HepG2 (cell line): Measurements from ENCODE around the gene SLC35B2. TPM values are rescaled to one million over a fixed set of nuclear protein-coding genes. Genes with fewer than 3 reads are reported as not detected.

Experiments
- AGO2 ChIP-seq: fragments of 200-400 bp; formaldehyde crosslinking; optimal IDR thresholded peaks from 2 replicates; pipeline ENCODE3; 2017; ENCODE audit warnings: mild to moderate bottlenecking, low read depth, low read length, moderate library complexity
- CBX2 ChIP-seq, 2 experiments: fragments of 200-600 bp in 1 of 2; sonication (generic); formaldehyde crosslinking in 1 of 2; IDR thresholded peaks; 2 replicates each; pipeline versions ENCODE4 v1.7.0 to v1.8.1; 2018 to 2022; ENCODE audit warnings: low read depth in 2 of 2, low read length in 1 of 2, mild to moderate bottlenecking in 1 of 2, missing genetic modification reagents in 1 of 2
- CHD2 ChIP-seq: IDR thresholded peaks from 2 replicates; pipeline ENCODE4 v1.6.1; 2011; ENCODE audit warnings: low read depth, low read length, improper control_type of control experiment
- GABPB1 ChIP-seq: IDR thresholded peaks from 2 replicates; pipeline ENCODE4 v1.6.1; 2016; ENCODE audit warnings: mild to moderate bottlenecking, missing genetic modification reagents, moderate library complexity, missing compliant biosample characterization
- HES4 ChIP-seq: sonication (generic); formaldehyde crosslinking; IDR thresholded peaks from 2 replicates; pipeline ENCODE4 v1.9.0; 2021; ENCODE audit warnings: mild to moderate bottlenecking, missing genetic modification reagents, borderline replicate concordance
- JDP2 ChIP-seq: sonication (generic); formaldehyde crosslinking; IDR thresholded peaks from 2 replicates; pipeline ENCODE4 v1.8.1; 2022; ENCODE audit warnings: missing genetic modification reagents, borderline replicate concordance
- KAT8 ChIP-seq: IDR thresholded peaks from 2 replicates; pipeline ENCODE4 v1.6.1; 2016; ENCODE audit warnings: missing genetic modification reagents, missing compliant biosample characterization
- KLF16 ChIP-seq, 2 experiments: sonication (generic) in 1 of 2; formaldehyde crosslinking in 1 of 2; IDR thresholded peaks; 2 replicates each; pipeline versions ENCODE4 v1.6.1 to v1.8.0; 2016 to 2023; ENCODE audit warnings: missing genetic modification reagents in 2 of 2, missing compliant biosample characterization in 1 of 2
- NCOA2 ChIP-seq: sonication (generic); formaldehyde crosslinking; IDR thresholded peaks from 2 replicates; pipeline ENCODE4 v1.8.0; 2022; ENCODE audit warnings: inconsistent platforms
- RAD51 ChIP-seq: fragments of 450-650 bp; IDR thresholded peaks from 2 replicates; pipeline ENCODE4 v1.6.1; 2016; ENCODE audit warnings: borderline replicate concordance
- RFXANK ChIP-seq: IDR thresholded peaks from 2 replicates; pipeline ENCODE4 v1.6.1; 2016
- SP140L ChIP-seq: sonication (generic); formaldehyde crosslinking; IDR thresholded peaks from 2 replicates; pipeline ENCODE4 v1.4.0; 2020; ENCODE audit warnings: missing genetic modification reagents, borderline replicate concordance
- TAF1 ChIP-seq: sonication (generic); formaldehyde crosslinking; IDR thresholded peaks from 2 replicates; pipeline ENCODE4 v1.4.0; 2020; ENCODE audit warnings: missing genetic modification reagents
- TARDBP ChIP-seq: sonication (generic); formaldehyde crosslinking; IDR thresholded peaks from 2 replicates; pipeline ENCODE4 v1.8.0; 2022; ENCODE audit warnings: mild to moderate bottlenecking, missing genetic modification reagents
- ZMAT3 ChIP-seq: sonication (generic); formaldehyde crosslinking; conservative IDR thresholded peaks from 2 replicates; pipeline ENCODE4 v1.7.0; 2021; ENCODE audit warnings: missing genetic modification reagents
- ZNF282 ChIP-seq: fragments of 450-650 bp; IDR thresholded peaks from 2 replicates; pipeline ENCODE4 v1.6.1; 2018; ENCODE audit not compliant: partially characterized antibody
- ZNF44 ChIP-seq: sonication (generic); formaldehyde crosslinking; IDR thresholded peaks from 2 replicates; pipeline ENCODE4 v1.5.1; 2020; ENCODE audit warnings: mild to moderate bottlenecking, missing genetic modification reagents
- ZNF570 ChIP-seq: sonication (generic); formaldehyde crosslinking; IDR thresholded peaks from 2 replicates; pipeline ENCODE4 v1.4.0; 2020; ENCODE audit warnings: mild to moderate bottlenecking, missing genetic modification reagents, borderline replicate concordance
- polyA plus RNA-seq, 8 experiments: library from polyadenylated mRNA; depleted of rRNA in 3 of 8; stranded (reverse) in 7 of 8; unstranded in 1 of 8; fragments of >200 nt; fragmentation: Illumina TruSeq in 4 of 8; extraction: Trizol in 4 of 8; gene quantifications; 2 replicates each; pipeline versions ENCODE4 v1.2.1 to v1.2.3, GENCODE V29; 2011 to 2016; ENCODE audit warnings: low read depth in 4 of 8, missing spikeins in 1 of 8, mixed read lengths in 1 of 8; ENCODE audit not compliant: insufficient read depth in 1 of 8
- total RNA-seq, 5 experiments: library from RNA; depleted of rRNA; stranded (reverse); fragments of >200 nt; fragmentation: Illumina TruSeq; extraction: Trizol; gene quantifications; 2 replicates each; pipeline ENCODE4 v1.2.3, GENCODE V29; 2016; ENCODE audit warnings: low read depth in 1 of 5
- TF ChIP-seq, protein P1 (sequence below): sonication (generic); formaldehyde crosslinking; IDR thresholded peaks from 2 replicates; pipeline ENCODE4 v1.5.0; 2020; ENCODE audit warnings: missing genetic modification reagents
- TF ChIP-seq, protein P2 (sequence below): sonication (generic); formaldehyde crosslinking; IDR thresholded peaks from 2 replicates; pipeline ENCODE4 v1.5.1; 2020; ENCODE audit warnings: mild to moderate bottlenecking, missing genetic modification reagents, moderate library complexity
- TF ChIP-seq, protein P3 (sequence below): sonication (generic); formaldehyde crosslinking; IDR thresholded peaks from 2 replicates; pipeline ENCODE4 v1.4.0; 2020; ENCODE audit warnings: mild to moderate bottlenecking, missing genetic modification reagents
- TF ChIP-seq, protein P4 (sequence below): sonication (generic); formaldehyde crosslinking; IDR thresholded peaks from 2 replicates; pipeline ENCODE4 v1.8.0; 2022; ENCODE audit warnings: missing genetic modification reagents, mild to moderate bottlenecking, borderline replicate concordance
- TF ChIP-seq, protein P5 (sequence below): sonication (generic); formaldehyde crosslinking; IDR thresholded peaks from 2 replicates; pipeline ENCODE4 v1.5.0; 2020; ENCODE audit warnings: missing genetic modification reagents, mild to moderate bottlenecking, borderline replicate concordance
- TF ChIP-seq, protein P6 (sequence below): sonication (generic); formaldehyde crosslinking; IDR thresholded peaks from 2 replicates; pipeline ENCODE4 v1.8.0; 2022; ENCODE audit warnings: mild to moderate bottlenecking, missing genetic modification reagents, moderate library complexity

The SLC35B2 gene
- total and polyA plus RNA-seq, 2 of the 13 experiments (the other 11 are each of a cell fraction or from before 2014, with no cell fraction given) = 61.1 to 148 TPM

DNA sequence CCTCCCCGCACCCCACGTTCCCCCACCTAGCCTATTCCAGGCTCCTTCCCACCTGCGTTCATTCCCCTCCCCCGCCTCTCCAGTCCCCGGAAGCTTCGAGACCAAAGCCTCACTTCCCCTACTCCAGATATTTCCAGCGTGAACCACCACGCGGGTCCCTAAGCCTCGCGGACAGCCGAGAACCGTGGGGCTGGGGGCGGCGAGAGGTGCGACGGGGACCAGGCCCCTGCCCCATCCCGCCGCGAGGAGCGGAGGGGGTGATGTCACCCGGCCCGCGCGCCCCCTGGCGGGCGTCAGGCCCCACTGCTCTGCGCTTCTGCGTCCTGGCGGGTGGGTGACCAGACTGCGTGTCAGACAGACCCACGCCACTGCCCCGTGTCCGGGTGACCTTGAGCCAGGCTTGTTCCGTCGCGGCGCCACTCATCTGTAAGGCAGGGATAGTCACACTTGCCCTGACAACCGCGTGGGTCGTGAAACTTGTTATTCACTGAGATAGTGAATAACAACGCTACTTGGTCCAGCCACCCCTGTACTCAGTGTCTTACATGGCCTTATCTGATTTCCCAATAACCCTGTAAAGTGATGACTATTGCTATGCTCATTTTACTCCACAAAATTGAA is 19.4 kb downstream of the SLC35B2 start (continued):
- TF ChIP-seq ZMAT3 (CRISPR knock-in tag) = peak; percentile 88; the same call in 1 of the 2 replicates
- peak; percentile 39; the same call in 1 of the 2 replicates for TF ChIP-seq TAF1 (CRISPR knock-in tag)
- TF ChIP-seq AGO2 = peak; percentile 92
- no peak for TF ChIP-seq JDP2 (CRISPR knock-in tag)
- TF ChIP-seq, protein P1, sequence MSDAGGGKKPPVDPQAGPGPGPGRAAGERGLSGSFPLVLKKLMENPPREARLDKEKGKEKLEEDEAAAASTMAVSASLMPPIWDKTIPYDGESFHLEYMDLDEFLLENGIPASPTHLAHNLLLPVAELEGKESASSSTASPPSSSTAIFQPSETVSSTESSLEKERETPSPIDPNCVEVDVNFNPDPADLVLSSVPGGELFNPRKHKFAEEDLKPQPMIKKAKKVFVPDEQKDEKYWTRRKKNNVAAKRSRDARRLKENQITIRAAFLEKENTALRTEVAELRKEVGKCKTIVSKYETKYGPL (CRISPR knock-in tag) = no peak
- TF ChIP-seq ZNF44 (CRISPR knock-in tag) = no peak; the same call in 1 of the 2 replicates
- TF ChIP-seq KLF16 (CRISPR knock-in tag; IDR thresholded peaks at IDR 0.05) = peak in 1 of 2 experiments; percentile 29; a peak in 1 of 4 replicates
- no peak for TF ChIP-seq RAD51
- TF ChIP-seq, protein P2, sequence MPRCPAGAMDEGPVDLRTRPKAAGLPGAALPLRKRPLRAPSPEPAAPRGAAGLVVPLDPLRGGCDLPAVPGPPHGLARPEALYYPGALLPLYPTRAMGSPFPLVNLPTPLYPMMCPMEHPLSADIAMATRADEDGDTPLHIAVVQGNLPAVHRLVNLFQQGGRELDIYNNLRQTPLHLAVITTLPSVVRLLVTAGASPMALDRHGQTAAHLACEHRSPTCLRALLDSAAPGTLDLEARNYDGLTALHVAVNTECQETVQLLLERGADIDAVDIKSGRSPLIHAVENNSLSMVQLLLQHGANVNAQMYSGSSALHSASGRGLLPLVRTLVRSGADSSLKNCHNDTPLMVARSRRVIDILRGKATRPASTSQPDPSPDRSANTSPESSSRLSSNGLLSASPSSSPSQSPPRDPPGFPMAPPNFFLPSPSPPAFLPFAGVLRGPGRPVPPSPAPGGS = 0 out of 2 replicates have a peak, but pooled peaks have one; percentile 18
- TF ChIP-seq, protein P3, sequence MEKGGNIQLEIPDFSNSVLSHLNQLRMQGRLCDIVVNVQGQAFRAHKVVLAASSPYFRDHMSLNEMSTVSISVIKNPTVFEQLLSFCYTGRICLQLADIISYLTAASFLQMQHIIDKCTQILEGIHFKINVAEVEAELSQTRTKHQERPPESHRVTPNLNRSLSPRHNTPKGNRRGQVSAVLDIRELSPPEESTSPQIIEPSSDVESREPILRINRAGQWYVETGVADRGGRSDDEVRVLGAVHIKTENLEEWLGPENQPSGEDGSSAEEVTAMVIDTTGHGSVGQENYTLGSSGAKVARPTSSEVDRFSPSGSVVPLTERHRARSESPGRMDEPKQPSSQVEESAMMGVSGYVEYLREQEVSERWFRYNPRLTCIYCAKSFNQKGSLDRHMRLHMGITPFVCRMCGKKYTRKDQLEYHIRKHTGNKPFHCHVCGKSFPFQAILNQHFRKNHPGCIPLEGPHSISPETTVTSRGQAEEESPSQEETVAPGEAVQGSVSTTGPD (CRISPR knock-in tag) = no peak
- no peak for TF ChIP-seq HES4 (CRISPR knock-in tag)
- TF ChIP-seq SP140L (CRISPR knock-in tag) = peak; percentile 89; the same call in 1 of the 2 replicates
- no peak for TF ChIP-seq CHD2
- TF ChIP-seq, protein P4, sequence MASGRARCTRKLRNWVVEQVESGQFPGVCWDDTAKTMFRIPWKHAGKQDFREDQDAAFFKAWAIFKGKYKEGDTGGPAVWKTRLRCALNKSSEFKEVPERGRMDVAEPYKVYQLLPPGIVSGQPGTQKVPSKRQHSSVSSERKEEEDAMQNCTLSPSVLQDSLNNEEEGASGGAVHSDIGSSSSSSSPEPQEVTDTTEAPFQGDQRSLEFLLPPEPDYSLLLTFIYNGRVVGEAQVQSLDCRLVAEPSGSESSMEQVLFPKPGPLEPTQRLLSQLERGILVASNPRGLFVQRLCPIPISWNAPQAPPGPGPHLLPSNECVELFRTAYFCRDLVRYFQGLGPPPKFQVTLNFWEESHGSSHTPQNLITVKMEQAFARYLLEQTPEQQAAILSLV (CRISPR knock-in tag) = peak; percentile 82; the same call in 1 of the 2 replicates
- TF ChIP-seq ZNF282 = no peak
- TF ChIP-seq CBX2 (IDR thresholded peaks at IDR 0.05; ENCODE audit: low read depth, low read length) = no peak
- no peak for TF ChIP-seq CBX2 (CRISPR knock-in tag; IDR thresholded peaks at IDR 0.05; ENCODE audit: low read depth)
- peak; percentile 64 for TF ChIP-seq KAT8 (CRISPR knock-in tag)
- TF ChIP-seq, protein P5, sequence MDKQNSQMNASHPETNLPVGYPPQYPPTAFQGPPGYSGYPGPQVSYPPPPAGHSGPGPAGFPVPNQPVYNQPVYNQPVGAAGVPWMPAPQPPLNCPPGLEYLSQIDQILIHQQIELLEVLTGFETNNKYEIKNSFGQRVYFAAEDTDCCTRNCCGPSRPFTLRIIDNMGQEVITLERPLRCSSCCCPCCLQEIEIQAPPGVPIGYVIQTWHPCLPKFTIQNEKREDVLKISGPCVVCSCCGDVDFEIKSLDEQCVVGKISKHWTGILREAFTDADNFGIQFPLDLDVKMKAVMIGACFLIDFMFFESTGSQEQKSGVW (CRISPR knock-in tag) = no peak
- TF ChIP-seq GABPB1 (CRISPR knock-in tag) = peak; percentile 84; the same call in 1 of the 2 replicates
- peak; percentile 40 for TF ChIP-seq TARDBP
- 0 out of 2 replicates have a peak, but pooled peaks have one; percentile 68 for TF ChIP-seq RFXANK (CRISPR knock-in tag)
- TF ChIP-seq ZNF570 (CRISPR knock-in tag) = no peak; the same call in 1 of the 2 replicates
- TF ChIP-seq, protein P6, sequence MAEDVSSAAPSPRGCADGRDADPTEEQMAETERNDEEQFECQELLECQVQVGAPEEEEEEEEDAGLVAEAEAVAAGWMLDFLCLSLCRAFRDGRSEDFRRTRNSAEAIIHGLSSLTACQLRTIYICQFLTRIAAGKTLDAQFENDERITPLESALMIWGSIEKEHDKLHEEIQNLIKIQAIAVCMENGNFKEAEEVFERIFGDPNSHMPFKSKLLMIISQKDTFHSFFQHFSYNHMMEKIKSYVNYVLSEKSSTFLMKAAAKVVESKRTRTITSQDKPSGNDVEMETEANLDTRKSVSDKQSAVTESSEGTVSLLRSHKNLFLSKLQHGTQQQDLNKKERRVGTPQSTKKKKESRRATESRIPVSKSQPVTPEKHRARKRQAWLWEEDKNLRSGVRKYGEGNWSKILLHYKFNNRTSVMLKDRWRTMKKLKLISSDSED (CRISPR knock-in tag) = no peak
- 0 out of 2 replicates have a peak, but pooled peaks have one; percentile 24 for TF ChIP-seq NCOA2
